Activated naive CD4-positive, alpha-beta T cell treated with anti-CD3 and anti-CD28 coated beads, Interleukin-2, amount 50 U/mL, for 16 hours (primary cell): ENCODE measurements around the gene POP4.
"Not testable (repeated sequence)": the region's sequence is repeated elsewhere in the genome, so short reads cannot be mapped to it uniquely, and the experiment has no call there.

Experiments
- DNase-seq: peaks from one replicate; pipeline ENCODE4 v3.0.0-alpha.2; 2020

POP4 gene

DNA sequence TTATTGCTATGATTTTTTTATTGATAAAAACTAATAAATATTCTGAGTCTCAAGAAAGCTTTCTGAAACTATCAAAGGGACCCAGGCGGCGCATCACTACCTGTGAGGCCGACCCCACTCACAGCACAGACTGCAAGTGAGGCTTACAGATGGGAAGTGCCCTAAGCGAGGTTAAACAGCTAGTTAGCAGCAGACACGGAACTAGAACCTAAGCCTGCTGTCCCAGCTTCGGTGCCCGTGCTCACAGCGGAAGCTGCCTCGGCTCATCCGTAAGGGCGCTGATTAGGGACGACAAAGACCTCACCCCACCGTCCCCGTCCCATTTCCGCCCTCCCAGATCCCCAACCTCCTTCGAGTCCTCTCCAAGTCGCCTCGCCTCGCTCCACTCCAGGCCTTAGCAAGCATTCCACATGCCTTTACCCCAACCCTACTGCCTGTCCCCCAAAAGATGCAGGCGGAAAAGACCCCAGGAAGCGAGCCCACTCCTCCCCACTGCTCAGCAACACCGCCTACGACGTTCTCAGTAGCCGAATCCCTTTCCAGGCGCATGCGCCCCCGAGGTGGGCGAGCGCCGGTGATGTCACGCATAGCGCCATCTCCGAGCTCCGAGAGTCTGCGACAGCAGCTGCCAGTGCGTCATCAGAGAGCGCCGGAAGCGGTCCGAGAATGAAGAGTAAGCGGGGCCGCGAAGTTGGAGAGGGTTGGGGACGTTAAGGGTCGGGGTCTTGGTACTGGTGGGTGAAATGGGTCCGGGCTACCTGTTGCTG lies at the start of gene POP4:
Gene POP4, plus strand, starts transcription at position 631 of the 767 bp plus-strand sequence. Its CDS starts 36 bp downstream, at position 667.
- peak; percentile 98 for DNase-seq

DNA sequence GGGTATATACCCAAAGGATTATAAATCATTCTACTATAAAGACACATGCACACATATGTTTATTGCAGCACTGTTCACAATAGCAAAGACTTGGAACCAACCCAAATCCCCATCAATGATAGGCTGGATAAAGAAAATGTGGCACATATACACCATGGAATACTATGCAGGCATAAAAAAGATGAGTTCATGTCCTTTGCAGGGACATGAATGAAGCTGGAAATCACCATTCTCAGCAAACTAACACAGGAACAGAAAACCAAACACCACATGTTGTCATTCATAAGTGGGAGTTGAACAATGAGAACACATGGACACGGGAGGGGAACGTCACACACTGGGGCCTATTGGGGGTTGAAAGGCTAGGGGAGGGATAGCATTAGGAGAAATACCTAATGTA lies 47.0 kb upstream of the POP4 start:
- DNase-seq, result not testable (repeated sequence)

DNA sequence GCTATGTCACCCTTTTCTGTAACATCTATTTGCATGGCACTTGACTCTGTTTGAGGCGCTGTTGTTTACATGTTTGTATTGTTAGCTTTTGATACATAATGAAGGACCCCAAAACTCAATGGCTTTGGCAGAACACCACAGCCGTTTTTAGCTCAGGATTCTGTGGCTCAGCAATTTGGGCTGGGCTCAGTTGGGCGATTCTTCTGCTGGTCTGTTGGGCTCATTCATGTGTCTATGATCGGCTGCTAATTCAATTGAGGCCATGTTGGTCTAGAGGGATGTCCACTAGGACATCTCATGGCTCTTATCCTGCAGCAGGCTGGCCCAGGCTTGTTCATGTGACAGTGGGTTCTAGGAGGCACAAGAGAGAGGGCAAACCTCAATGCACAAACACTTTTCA lies 46.3 kb upstream of the POP4 start:
- DNase-seq, result no peak

DNA sequence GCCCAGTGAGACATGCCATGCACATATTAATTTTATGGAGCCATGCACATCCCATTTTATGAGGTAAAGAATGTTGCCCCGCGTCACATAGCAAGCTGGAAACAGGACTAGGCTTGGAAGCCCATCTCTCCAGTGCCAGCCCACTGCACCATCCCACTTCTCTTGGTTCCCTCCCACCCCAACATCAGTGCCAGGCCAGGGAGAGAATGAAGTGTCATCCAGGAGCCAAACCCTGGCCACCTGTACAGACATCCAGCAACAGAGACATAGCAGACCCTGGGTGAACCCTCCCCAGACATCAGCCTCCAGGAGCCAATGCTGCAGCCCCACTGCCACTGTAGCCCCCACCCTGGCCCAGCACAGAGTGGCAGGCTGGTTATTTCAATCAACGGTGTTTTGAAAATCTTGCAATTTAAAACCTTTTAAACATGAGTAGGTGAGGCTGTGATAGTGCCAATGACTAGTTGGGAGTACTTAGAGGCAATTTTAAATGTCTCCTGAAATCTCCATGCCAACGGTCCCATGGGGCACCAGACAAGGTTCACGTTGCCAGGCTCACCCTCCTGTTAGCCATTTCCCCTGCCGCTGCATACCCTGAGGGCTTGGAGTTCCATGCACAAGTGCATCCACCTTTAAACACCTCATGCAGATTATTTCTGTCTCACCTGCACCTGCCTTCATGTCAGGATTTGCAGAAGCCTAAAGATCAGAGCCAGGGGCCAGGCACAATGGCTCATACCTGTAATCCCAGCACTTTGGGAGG lies 45.6 kb upstream of the POP4 start:
- no peak for DNase-seq

GRCh38 chr19:29561601-29562000 lies 44.5 kb upstream of the POP4 start:
- DNase-seq, result no peak

- no peak for DNase-seq
Observed at GRCh38 chr19:29562299-29563297, 43.5 kb upstream of the POP4 start.

DNA sequence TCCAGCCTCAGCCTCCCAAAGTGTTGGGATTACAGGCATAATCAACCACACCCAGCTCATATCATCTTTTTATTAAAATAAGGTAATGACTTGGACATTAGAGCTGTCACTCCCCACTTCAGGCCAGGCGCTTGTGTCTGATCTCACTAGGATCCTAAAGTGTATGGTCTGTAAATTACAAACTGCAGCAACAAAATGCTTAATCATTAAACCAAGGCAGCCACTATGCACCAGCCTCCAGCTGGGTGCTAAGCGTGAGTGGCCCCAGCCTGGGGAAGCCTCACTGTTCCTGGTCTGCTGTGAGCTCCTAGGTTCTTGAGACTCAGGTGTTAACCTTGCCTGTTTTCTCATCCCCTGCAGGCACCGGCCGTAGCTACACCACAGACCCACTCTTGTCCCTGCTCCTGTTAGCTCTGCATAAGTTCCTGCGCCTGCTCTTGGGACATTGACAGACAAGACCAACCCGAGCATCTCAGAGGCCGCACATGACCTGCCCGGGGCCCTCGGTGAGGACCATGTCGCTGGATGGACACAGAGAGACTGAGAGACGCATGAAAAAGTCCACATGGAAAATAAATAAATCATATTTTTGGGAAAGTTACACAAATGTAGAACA lies 42.5 kb upstream of the POP4 start:
- DNase-seq, result no peak

DNA sequence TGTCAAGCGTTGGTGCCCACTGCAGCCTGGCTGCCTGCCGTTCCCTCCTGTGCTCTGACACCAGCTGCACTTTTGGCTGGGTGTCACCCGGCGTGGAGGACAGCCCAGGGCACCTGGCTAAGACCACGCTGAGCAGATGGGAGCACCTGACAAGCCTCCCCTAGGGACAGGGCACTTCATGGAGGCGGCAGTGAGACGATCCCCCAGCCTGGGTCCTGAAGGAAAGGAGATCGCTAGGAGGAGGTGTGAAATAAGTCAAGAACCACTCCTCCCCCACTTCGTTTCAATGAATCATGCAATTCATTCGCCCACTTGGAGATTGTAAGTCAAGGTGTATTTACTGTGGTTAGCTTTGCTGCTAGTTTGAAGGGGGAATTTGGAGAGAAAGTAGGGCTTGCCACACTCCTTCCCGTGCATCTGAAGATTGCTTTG lies 41.5 kb upstream of the POP4 start:
- DNase-seq, result no peak

DNA sequence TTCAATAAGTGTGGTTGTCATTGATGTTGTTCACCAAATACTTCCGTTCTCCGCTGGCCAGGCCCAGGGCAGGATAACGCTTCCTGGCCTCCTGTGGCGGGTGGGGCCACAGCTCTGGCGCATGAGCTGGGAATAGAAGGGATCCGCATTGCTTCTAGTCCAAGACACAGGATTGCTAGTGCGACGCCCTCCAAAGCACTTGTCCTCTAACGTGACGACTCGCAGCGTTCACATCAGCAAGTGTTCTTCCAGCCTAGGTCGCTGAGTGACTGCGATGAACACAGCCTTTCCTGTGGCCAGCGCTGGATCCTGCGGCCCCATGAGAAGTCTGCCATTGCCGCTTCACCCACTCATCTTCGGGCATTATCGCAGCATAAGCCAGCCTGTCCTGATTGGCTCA lies 40.9 kb upstream of the POP4 start:
- no peak for DNase-seq

- no peak for DNase-seq
Observed at GRCh38 chr19:29566496-29567054, 39.5 kb upstream of the POP4 start.

GRCh38 chr19:29567366-29567915 lies 38.6 kb upstream of the POP4 start:
- no peak for DNase-seq

GRCh38 chr19:29568036-29569025 lies 37.8 kb upstream of the POP4 start:
- DNase-seq, result no peak

DNA sequence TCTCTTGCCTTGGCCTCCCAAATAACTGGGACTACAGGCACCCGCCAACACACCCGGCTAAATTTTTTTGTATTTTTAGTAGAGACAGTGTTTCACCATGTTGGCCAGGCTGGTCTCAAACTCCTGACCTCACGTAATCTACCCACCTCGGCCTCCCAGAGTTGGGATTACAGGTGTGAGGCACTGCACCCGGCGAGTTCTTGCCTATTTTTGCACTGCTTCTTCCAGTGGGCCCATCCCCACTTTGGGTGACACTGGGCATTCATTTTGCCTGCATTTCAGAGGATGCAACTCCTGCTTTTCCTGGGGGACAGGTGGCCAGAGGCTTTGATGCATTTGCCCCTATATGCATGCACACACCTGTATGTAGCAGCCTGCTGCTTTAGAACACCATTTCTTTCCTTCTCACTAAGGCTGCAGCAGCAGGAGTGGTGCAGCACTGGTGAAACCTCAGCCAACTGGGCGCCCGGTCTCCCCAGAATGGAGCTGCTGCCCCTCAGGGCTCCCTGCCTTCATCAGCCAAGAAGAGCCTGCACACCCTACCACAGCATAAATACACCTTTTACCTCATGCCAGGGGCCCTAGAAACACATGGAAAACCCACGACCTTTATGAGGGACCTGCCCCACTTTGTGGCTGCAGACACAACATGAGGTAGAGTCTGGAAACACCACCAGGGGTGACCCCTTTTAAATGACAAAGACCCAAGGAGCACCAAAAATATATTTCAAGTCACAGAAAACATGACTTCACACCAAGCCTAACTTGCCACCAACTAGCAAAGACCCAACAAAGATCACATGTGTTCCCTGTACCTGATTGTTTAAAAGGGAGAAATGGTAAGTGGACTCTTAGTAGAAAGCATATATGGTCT lies 36.8 kb upstream of the POP4 start:
- DNase-seq, result no peak

- DNase-seq, result no peak
Observed at GRCh38 chr19:29571181-29571580, 34.9 kb upstream of the POP4 start.

- DNase-seq, result no peak
Observed at GRCh38 chr19:29573486-29573885, 32.6 kb upstream of the POP4 start.

DNA sequence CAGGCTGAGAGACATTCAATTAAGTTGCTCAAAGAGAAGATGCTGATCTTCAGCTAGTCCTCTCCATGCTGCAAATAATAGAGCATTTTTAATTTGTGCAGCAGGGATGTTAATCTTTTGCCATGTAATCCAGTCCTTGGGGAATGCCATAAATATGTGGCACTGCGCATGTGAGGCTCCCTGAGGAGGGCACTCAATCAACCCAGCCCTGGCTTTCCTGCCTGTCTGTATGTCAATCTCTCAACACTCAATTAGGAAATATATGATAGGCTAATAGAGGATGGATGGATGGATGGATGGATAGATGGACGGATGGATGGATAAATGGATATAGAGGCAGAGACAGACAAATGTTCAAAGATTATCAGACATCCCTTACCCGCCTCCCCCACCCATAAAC lies 31.6 kb upstream of the POP4 start:
- DNase-seq, result no peak

DNA sequence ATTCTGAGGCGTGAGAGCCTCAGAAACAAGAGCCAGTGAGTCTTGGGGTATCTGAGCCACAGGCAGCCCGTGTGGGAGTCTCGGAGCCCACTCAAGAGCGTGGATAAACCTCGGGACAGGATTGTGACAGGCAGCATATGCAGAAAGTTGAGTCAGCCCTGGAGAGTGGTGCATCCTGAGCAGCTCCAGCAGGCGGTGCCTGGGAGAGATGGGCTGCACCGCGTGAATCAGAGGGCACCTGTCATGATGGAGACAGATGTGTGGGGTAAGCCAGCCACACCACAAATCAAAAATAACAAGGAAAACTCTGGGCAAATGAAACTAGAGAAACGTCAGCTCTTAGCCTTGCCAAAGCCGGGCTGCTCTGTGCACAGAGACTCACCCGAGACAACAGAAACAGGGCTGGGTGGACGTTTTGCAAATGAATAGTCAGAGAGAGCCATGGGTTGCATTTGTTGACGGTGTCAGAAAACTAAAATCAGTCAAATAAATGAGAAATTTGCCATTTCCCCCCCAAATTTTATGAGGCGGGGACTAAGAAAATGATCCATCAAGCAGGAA lies 30.0 kb upstream of the POP4 start:
- DNase-seq, result no peak

- DNase-seq, result peak; percentile 41
Observed at GRCh38 chr19:29576761-29577648, 29.1 kb upstream of the POP4 start.
